Stomach (tissue), 9 donors: ENCODE data around the gene FIGN. TPM values are rescaled to one million over a fixed set of nuclear protein-coding genes. Genes with fewer than 3 reads are reported as not detected.

Experiments used
- DNase-seq, 2 donors: peaks; one replicate each; pipeline versions ENCODE4 v3.0.0 to v3.0.0-alpha.2; 2013 to 2019
- H3K27ac ChIP-seq, 5 donors: fragments of 200-600 bp in 4 of 5; sonication (generic) in 4 of 5; one replicate each; pipeline ENCODE4 v1.5.1; 2013 to 2019; ENCODE audit warnings: mild to moderate bottlenecking in 1 of 5, moderate library complexity in 1 of 5
- H3K27me3 ChIP-seq, 3 donors: fragments of 200-600 bp; sonication (generic); one replicate each; pipeline ENCODE4 v1.5.1; 2017 to 2019; ENCODE audit warnings: mixed run types in 1 of 3
- H3K36me3 ChIP-seq, 4 donors: fragments of 200-600 bp; sonication (generic); 1 replicate in 3 of 4; 2 replicates in 1 of 4; pipeline ENCODE4 v1.5.1; 2016 to 2019
- H3K4me1 ChIP-seq, 4 donors: fragments of 200-600 bp; sonication (generic); one replicate each; pipeline ENCODE4 v1.5.1; 2016 to 2019
- H3K4me3 ChIP-seq, 4 donors: fragments of 200-600 bp; sonication (generic) in 3 of 4; one replicate each; pipeline ENCODE4 v1.5.1; 2016 to 2019; ENCODE audit warnings: mild to moderate bottlenecking in 1 of 4
- H3K9me3 ChIP-seq, 4 donors: fragments of 200-600 bp; sonication (generic); one replicate each; pipeline ENCODE4 v1.5.1; 2016 to 2019
- EP300 ChIP-seq: sonication (generic); formaldehyde crosslinking; IDR thresholded peaks from one replicate; pipeline ENCODE4 v1.6.1; 2017; ENCODE audit warnings: antibody characterized with exemption
- POLR2A ChIP-seq, 4 donors: fragments of 450-650 bp; IDR thresholded peaks; one replicate each; pipeline ENCODE4 v1.6.1; 2016; ENCODE audit warnings: antibody characterized with exemption in 4 of 4, control low read depth in 2 of 4, mild to moderate bottlenecking in 1 of 4, moderate library complexity in 1 of 4
- POLR2AphosphoS5 ChIP-seq, 3 donors: sonication (generic); formaldehyde crosslinking; IDR thresholded peaks; one replicate each; pipeline ENCODE4 v1.6.1; 2016; ENCODE audit warnings: antibody characterized with exemption in 3 of 3
- WGBS, 5 donors: extraction: QIAGEN DNeasy Blood & Tissue Kit in 3 of 5; methylation state at CpG; one replicate each; pipeline versions ENCODE4 v1.1.5 to v1.1.7; 2013 to 2018; 5-methylcytosine and 5-hydroxymethylcytosine counted together
- intact Hi-C: fragments of 100-400 bp; cut with DNase I; formaldehyde crosslinking; loops from one replicate; pipeline ENCODE4 v1.15.1; 2023; ENCODE audit warnings: low total_unique reads
- polyA plus RNA-seq, 3 donors: library from polyadenylated mRNA; stranded (reverse); fragments of 200-250 nt; gene quantifications; one replicate each; pipeline ENCODE4 v1.2.3, GENCODE V29; 2013
- total RNA-seq, 5 donors: library from RNA; depleted of rRNA; stranded (reverse); fragments of >200 nt; gene quantifications; one replicate each; pipeline versions ENCODE4 v1.1.0 to v1.2.3, GENCODE V29; 2014 to 2016
- TF ChIP-seq, protein P1 (sequence below), 7 experiments: fragments of 450-650 bp in 4 of 7; fragments of 200-600 bp in 3 of 7; sonication (generic) in 3 of 7; IDR thresholded peaks; one replicate each; pipeline ENCODE4 v1.5.1; 2016 to 2019; ENCODE audit warnings: antibody characterized with exemption in 7 of 7, control low read depth in 2 of 7, mild to moderate bottlenecking in 1 of 7
- donor health status: healthy with polysubstance abuse.
- donor health status: Bipolar disorder and iron deficiency.
- donor health status: healthy.

The FIGN gene
- total and polyA plus RNA-seq, 8 donors, result 0.33 to 8.9 (median 2.3) TPM

DNA sequence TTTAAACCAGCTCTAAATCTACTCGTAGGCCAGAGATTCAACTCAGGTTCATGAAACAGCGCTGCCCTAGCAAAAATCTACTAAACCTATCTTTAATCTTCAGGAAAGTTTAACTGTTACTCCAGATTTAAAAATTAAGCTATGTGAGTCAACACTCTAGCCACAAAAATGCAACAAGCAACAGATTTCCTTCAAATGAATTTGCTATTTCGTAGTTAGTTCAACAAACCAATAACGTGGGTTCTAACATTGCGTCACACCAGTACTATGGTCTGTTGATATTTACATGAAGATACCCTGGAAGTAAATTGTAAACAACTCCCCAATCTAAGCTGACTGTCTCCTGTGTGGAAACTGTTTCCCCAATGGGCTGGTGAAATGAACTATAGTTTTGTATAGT, 71.2 kb downstream of the FIGN start:
- intact Hi-C loops, result no loop called here
- H3K27me3 ChIP-seq, result no peaks in the 10 kb centered on the region
- H3K9me3 ChIP-seq, result no peaks in the 10 kb centered on the region
- peak overlapping the region in 1 of 5 donors; percentile 12 for H3K27ac ChIP-seq
- no peak for TF ChIP-seq EP300
- no peak for TF ChIP-seq POLR2AphosphoS5 (IDR thresholded peaks at IDR 0.05)
- TF ChIP-seq POLR2A (IDR thresholded peaks at IDR 0.05), result no peak
- TF ChIP-seq, protein P1, sequence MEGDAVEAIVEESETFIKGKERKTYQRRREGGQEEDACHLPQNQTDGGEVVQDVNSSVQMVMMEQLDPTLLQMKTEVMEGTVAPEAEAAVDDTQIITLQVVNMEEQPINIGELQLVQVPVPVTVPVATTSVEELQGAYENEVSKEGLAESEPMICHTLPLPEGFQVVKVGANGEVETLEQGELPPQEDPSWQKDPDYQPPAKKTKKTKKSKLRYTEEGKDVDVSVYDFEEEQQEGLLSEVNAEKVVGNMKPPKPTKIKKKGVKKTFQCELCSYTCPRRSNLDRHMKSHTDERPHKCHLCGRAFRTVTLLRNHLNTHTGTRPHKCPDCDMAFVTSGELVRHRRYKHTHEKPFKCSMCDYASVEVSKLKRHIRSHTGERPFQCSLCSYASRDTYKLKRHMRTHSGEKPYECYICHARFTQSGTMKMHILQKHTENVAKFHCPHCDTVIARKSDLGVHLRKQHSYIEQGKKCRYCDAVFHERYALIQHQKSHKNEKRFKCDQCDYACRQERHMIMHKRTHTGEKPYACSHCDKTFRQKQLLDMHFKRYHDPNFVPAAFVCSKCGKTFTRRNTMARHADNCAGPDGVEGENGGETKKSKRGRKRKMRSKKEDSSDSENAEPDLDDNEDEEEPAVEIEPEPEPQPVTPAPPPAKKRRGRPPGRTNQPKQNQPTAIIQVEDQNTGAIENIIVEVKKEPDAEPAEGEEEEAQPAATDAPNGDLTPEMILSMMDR (IDR thresholded peaks at IDR 0.05), result no peak
- no peak for DNase-seq
- WGBS, 5 donors, result 60 to 79% (median 72%) methylated on average over 5 of the region's 5 CpGs
- no peak overlapping the region for H3K4me3 ChIP-seq
- peaks cover 0 to 25% (median 9%) of the 10 kb centered on the region in 4 donors for H3K4me1 ChIP-seq
- no peaks in the 10 kb centered on the region for H3K36me3 ChIP-seq

DNA sequence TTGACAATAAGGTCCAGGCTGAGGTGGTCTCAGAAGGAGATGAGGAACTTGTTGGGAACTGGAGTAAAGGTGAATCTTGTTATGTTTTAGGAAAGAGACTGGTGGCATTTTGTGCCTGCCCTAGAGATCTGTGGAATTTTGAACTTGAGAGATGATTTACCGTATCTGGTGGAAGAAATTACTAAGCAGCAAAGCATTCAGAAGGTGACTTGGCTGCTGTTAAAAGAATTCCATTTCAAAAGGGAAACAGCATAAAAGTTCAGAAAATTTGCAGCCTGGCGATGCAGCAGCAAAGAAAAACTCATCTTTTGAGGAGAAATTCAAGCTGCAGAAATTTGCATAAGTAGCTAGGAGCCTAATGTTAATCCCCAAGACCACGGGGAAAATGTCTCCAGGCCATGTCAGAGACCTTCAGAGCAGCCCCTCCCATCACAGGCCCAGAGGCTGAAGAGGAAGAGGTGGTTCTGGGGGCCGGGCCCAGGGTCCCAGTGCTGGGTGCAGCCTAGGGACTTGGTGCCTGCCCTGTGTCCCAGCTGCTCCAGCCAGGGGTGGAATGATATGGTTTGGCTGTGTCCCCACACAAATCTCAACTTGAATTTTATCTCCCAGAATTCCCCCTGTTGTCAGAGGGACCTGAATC, 73.5 kb downstream of the FIGN start:
- no peak for DNase-seq
- Histone ChIP-seq H3K27ac (no peak overlapping the region), H3K27me3 (no peaks in the 10 kb centered on the region), H3K9me3 (no peaks in the 10 kb centered on the region), H3K4me3 (no peak overlapping the region), H3K4me1 (peaks cover 0 to 27% (median 7%) of the 10 kb centered on the region in 4 donors), H3K36me3 (no peaks in the 10 kb centered on the region)
- TF ChIP-seq, protein P1 (IDR thresholded peaks at IDR 0.05), result no peak
- TF ChIP-seq POLR2AphosphoS5 (IDR thresholded peaks at IDR 0.05), result no peak
- TF ChIP-seq POLR2A (IDR thresholded peaks at IDR 0.05), result no peak
- TF ChIP-seq EP300, result no peak
- intact Hi-C loops, result no loop called here
- 77 to 90% (median 82%) methylated on average over 4 of the region's 4 CpGs for WGBS, 5 donors

DNA sequence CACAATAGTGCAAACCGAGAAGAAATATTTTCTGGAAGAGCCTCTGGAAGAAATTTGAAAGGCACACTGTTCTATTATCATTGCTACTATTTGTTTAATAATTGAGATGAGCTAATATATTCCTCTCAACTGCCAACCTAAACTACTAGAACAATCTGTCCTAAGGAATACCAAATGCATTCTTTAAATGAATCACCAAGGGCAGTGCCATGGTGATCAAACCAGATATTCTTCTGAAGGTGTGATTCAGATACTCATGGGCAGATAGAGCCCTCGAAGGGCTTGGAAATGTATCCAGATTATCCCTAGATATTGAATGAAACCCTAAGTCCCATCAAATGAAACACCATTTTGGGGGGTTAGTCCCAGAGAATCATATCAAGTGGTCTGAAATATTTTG, 76.6 kb downstream of the FIGN start:
- no peak overlapping the region for H3K27ac ChIP-seq
- no peak overlapping the region for H3K4me3 ChIP-seq
- intact Hi-C loops, result no loop called here
- H3K27me3 ChIP-seq, result no peaks in the 10 kb centered on the region
- DNase-seq, result no peak
- no peaks in the 10 kb centered on the region for H3K36me3 ChIP-seq
- peaks cover 0 to 38% (median 9%) of the 10 kb centered on the region in 4 donors for H3K4me1 ChIP-seq
- H3K9me3 ChIP-seq, result no peaks in the 10 kb centered on the region
- no peak for TF ChIP-seq POLR2A (IDR thresholded peaks at IDR 0.05)
- no peak for TF ChIP-seq EP300
- TF ChIP-seq, protein P1 (IDR thresholded peaks at IDR 0.05), result no peak
- TF ChIP-seq POLR2AphosphoS5 (IDR thresholded peaks at IDR 0.05), result no peak
- 72 to 83% (median 82%) methylated on average over 2 of the region's 2 CpGs for WGBS, 5 donors

DNA sequence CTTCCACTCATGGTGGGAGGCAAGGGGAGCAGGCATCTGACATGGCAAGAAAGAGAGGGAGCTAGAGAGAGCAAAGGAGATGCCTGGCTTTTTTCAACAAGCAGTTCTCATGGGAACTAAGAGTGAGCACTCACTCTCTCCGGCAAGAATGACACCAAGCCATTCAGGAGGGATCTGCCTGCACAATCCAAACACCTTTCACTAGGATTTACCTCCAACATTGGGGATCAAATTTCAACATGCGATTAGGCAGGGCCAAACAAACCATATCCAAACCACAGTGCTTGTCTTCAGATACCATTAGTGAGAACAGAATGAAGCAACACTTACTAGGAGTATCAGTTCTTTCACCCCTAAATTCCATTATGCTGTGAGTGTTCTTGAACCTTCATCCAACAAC, 77.3 kb downstream of the FIGN start:
- WGBS, 5 donors, result 41 to 61% (median 46%) methylated on average over 2 of the region's 2 CpGs
- no peaks in the 10 kb centered on the region for H3K9me3 ChIP-seq
- H3K27ac ChIP-seq, result no peak overlapping the region
- no peaks in the 10 kb centered on the region for H3K27me3 ChIP-seq
- peaks cover 0 to 38% (median 9%) of the 10 kb centered on the region in 4 donors for H3K4me1 ChIP-seq
- no peak for DNase-seq
- TF ChIP-seq POLR2A (IDR thresholded peaks at IDR 0.05), result no peak
- TF ChIP-seq, protein P1 (IDR thresholded peaks at IDR 0.05), result no peak
- no peak for TF ChIP-seq EP300
- TF ChIP-seq POLR2AphosphoS5 (IDR thresholded peaks at IDR 0.05), result no peak
- H3K4me3 ChIP-seq, result no peak overlapping the region
- intact Hi-C loops, result no loop called here
- no peaks in the 10 kb centered on the region for H3K36me3 ChIP-seq
